T-helper 22 cell (primary cell): ENCODE data around the gene PMS1.
"Not testable (repeated sequence)": the region's sequence is repeated elsewhere in the genome, so short reads cannot be mapped to it uniquely, and the experiment has no call there.

ENCODE experiments used
- DNase-seq: peaks from one replicate; pipeline ENCODE4 v3.0.0-alpha.2; 2020; ENCODE audit warnings: low read depth

The PMS1 gene

DNA sequence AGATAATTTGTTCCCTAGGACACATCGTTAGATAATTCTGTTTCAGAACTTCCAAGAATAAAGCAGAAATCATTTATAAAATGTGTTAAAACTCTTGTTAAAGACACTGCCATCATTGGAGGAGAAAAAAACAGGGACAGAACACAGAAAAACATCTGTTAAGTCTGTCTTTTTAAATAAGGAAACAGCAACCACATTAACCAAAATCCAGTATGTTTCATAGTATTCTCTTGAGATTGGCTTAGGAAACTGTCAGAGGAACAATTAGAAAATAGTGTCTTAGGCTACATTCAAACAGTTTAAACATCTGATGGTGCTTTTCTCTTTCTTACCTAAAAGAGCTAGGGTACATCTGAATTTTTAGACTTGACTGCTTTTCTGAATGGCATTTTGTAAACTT is 81.6 kb downstream of the PMS1 start:
- no peak for DNase-seq

DNA sequence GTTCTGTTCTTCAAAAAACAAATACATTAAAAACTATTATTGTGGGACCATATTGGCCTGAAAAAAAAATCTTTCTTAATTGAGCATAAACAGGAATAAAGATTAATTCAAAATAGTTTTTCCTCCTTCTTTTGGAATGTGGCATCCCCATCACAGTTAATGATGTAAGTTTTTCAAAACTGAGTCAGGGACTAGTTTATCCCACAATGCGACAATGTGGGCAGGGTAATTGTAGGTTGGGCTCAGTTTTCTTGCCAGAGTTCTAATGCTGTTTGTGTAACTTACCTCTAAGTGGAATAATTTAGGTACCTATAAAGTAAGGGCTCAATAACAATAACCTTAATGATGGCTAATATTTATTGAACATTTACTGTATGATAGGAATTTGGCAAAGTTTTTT is 82.0 kb downstream of the PMS1 start:
- no peak for DNase-seq

DNA sequence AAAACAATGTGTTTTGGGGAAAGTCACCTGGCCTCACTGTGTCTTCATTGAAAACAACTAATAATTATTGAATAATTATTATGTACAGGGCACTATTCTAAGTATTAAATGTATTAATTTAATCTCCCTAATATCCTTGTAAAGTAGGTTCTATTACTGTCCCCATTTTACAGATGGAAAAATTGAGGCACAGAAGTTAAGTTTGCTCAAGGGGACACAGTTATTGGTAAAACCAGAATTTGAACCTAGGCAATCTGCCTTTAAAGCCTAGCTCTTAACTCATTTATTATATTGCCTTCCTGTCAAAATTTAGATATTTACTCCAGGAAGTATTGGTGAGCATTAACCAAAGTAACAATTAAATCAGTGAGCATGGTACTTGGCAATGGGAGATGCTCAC is 84.6 kb downstream of the PMS1 start:
- DNase-seq, result no peak

DNA sequence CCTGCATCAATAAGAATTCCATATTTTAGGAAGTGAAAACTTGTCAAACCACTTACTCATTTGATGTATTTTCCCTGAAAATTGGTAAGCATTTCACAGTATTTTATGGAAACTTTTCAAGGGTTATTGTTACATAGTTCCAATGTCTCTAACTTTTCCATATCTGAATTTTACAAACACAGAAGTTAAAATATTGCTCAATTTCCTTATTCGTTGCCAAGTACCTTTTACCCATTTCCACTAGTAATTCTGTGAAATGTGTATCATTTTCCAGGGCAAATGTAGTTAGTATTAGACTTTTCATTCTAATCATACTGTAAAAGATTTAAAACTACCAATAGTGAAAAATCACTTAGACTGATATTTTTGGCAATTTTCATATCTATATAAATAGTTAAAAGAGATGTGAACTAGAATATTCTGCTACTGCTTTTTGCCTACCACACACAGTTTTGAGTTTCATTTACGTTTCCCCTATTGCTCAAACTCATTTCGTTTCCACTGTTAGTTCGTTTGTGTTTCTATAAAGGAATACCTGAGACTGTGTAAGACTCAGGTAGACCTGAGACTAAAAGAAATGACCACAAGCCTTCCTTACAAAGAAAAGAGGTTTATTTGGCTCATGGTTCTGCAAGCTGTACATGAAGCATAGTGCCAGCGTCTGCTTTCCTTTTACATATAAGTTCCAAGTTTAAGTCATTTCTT is 86.3 kb downstream of the PMS1 start:
- DNase-seq, result no peak

DNA sequence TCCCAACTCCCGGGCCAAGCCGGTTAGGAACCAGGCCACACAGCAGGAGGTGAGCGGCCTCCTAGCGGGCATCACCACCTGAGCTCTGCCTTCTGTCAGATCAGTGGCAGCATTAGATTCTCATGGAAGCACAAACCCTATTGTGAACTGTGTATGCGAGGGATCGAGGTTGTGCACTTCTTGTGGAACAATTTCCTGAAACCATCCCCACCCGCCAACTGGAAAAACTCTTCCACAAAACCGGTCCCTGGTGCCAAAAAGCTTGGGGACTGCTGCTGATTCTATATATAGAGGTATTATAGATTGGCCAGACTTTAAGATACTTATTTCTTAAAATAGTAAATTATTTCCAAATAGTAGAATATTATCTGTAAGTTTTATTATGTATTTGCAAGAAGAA is 89.4 kb downstream of the PMS1 start:
- no peak for DNase-seq

DNA sequence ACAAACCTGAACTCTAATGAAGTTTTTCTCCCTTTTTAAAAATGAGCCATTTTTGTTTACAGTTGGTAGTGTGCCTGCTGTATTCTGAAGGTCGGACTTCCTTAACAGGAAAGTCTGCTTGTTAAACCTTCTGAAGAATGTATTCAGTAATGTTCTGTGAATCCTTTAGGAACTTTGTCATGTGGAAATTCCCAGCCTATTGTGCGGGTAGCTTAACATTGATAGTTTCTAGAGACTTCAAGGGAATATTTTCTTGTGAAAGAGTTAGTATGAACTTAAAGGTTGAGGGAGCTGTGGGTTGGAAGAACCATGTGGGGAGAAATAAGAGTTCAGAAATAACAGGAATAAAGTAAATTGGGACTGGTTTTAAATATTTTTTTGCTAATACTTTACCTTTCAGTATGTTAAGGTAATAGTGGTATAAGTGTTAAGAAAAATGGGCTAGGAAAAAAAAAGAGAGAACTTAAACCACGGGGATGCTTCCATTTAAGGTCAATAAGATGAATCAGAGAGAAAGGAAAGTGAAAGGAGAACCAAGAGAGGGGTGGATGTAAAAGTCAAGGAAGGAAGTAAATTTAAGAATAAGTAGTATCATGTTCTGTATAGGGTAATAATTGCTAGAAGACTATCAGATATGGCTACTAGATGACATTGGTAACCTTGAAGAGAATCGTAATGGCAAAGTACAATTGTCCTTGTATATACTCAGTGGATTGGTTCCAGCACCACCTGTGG is 90.5 kb downstream of the PMS1 start:
- no peak for DNase-seq

DNA sequence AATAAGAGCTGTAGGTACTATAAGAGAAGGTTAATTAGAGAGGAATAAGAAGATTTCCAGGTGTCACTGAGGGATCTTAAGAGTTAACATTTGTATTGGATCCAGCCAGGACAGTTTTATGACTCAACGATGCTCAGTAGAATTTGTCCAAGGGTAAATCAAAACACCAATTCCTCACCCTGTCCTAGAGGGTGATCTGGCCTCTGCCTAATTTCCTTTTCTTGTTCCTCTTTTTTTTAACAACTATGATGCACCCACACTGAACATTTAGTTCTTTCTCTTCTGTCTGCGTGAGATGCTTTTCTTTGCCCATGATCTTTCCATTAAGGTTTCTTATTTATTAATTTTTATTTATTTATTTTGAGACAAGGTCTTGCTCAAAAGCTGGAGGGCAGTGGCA is 92.0 kb downstream of the PMS1 start:
- DNase-seq, result no peak

DNA sequence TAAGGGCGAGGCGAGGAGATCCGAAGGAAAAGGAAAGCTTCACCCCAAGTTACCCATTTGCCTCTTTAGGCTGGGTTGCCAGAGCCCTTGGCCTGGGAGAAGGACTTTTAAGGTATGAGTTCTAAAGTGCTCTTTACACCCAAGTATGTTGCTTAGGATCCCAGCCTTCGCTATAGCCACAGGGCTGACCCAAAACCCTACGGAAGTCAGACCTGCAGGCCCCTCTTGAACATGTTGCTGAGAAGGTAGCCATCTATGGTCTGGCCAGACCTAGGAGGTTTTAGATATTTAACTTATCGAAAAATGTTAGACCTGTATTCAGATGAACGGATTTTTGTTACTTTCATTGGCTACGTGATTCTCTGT is 95.4 kb downstream of the PMS1 start:
- no peak for DNase-seq

DNA sequence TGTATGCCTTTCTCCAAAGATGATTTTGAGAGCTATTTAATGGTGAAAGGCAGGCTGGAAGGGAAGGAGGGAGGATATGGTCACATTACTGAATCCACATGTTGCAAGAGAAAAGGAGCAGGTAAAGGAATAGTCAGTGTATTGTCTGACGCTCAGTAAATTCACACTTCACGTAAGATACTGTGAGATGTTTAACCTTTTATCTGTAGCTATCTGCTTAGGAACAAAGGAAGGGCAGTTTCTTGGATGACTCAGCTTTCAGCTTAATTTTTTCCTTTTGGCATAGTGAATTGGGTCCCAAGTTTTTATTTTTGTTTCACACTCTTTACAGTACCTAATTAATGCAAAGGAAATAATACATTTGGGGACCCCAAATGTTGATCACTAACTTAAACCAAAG is 96.2 kb downstream of the PMS1 start:
- DNase-seq, result no peak

DNA sequence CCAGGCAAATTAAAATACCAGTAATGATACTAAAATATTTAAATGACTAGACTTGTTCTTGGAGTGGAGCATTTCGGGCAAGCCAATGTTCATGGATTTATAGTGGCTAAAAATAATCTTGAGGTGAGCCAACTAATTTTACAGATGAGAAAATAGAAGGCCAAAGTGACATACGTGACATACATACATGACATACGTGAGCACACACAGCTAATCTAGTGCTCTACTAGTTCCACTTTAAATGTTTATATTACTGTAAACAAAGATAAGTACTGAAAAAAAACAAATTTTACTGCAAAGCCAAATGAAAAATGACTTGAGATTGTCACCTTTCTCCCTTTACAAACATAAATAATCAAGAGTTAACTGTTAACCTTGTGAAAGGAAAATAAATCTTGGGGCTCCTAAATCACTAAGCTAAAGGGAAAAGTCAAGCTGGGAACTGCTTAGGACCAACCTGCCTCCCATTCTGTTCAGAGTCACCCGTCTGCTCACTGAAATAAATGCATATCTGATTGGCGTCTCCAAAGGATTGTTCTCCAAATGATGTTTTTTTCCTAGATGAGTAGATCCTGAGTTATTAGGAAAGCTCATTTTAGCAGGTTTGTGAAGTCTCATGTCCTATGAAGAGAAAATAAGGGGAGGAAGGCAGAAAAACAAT is 96.7 kb downstream of the PMS1 start:
- DNase-seq, result no peak

DNA sequence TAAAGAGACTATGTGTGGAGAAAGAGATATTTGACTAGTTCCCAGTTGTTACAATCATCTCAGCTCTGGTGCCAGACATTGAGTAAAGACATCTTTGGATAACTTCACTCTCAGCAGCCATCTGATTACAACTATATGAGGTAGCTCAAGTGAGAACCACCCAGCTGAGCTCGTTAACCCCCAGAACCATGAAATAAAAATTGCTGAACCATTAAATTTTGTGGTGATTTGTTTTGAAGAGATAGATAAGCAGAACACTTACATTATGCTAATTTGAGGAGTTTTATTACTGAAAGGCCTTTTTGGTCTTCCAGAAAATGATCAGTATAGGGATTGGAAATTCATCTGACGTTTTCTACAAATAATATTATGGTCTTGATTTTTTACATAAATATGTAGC is 101.1 kb downstream of the PMS1 start:
- no peak for DNase-seq

DNA sequence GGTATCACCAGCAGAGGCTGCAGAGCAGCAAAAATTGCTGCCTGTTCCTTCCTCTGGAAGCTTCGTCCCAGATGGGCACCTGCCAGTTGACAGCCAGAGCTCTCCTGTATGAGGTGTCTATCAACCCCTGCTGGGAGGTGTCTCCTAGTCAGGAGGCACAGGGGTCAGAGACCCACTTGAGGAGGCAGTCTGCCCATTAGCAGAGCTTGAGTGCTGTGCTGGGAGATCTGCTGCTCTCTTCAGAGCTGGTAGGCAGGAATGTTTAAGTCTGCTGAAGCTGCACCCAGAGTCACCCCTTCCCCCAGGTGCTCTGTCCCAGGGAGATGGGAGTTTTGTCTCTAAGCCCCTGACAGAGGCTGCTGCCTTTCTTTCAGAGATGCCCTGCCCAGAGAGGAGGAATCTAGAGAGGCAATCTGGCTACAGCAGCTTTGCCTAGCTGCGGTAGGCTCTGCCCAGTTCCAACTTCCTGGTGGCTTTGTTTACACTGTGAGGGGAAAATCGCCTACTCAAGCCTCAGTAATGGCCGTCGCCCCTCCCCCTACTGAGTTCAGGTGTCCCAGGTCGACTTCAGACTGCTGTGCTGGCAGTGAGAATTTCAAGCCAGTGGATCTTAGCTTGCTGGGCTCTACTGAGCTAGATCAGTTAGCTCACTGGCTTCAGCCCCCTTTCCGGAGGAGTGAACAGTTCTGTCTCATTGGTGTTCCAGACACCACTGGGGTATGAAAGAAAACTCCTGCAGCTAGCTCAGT is 108.5 kb downstream of the PMS1 start:
- not testable (repeated sequence) for DNase-seq

DNA sequence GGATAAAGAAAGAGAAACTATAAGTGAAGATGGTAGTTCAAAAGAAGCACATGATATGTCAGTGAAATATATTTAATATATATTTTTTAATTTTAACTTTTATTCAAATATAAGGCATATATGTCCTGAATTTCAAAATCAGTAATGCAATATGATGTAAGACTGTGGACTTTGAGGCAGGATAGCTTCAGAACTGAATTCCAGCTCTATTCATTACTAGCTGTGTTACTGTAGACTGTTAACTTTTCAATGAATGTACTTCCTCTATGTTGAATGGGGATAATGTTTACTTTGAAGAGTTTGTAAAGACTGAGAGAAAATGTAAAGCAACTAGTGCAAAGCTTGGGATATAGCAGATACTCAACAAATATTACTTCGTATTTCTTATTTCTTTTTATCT is 112.6 kb downstream of the PMS1 start:
- DNase-seq, result no peak

DNA sequence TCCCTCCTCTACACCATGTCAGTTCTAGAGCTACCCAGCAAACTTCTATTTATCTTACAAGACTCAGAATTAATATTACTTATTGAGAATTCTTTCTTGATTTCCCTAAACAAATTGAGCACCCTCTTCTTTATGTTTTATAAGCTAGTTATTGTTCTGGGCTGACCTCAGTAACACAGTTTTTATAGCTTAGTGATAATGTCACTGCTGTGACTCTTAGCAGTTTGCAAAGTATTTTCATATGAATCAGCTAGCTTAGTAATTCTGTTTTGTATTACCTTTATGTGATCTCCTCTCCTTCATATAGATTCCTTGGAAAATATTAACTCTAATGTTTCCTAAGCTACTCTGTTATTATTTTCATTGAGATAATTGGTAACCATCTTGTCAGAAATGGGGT is 114.9 kb downstream of the PMS1 start:
- DNase-seq, result no peak

DNA sequence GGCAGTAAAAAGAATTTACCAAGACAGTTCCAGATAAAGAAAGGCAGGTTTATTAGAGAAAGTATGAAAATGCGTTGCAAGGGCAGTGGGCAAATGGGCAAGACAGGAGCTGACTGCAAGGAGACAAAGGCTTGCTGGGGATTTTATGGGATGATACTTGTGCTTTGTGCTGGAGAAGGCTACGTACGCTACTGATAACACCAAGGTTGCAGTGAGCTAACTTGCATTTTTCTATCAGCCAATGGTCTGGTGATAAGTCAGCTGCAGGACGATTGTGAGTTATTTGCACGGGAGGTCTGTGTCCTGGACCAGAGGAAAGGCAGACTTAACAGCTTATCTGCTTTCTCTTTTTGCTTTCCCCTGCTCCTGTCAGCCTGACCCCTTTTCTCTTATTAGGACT is 116.5 kb downstream of the PMS1 start:
- no peak for DNase-seq

DNA sequence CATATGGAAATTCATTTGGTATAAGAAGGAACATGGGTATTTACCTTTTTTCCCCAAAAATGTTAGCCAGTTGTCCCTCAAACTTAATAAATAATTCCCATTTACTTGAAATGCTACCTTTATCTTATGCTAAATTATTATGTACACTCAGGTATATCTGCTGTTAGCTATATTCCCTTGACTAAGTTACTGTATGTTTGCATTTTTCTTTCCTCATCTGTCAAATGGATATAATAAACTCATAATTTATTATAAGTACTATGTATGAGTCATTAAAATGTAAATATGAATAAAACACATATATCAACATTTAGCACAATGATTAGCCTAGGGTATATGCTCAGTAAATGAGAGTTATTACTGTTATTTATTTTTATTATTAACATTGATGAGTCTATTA is 117.4 kb downstream of the PMS1 start:
- no peak for DNase-seq

DNA sequence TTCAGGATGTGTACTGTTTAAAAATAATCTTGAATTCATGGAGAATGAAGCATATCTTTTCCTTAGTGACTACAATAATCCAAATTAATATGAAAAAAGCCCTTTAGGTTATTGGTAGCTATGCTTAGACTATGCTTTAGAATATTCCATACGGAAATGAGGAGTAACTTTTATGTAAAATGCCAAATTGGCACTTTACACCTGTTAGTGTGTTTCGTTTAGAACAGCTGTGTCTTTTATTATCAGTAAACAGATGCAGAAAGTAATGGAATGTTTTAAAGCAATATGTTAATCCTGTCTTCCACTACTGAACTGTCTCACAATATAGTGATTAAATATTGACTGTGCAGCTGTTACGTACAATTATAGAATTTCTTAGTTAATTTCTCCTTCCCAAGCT is 129.6 kb downstream of the PMS1 start:
- DNase-seq, result no peak

DNA sequence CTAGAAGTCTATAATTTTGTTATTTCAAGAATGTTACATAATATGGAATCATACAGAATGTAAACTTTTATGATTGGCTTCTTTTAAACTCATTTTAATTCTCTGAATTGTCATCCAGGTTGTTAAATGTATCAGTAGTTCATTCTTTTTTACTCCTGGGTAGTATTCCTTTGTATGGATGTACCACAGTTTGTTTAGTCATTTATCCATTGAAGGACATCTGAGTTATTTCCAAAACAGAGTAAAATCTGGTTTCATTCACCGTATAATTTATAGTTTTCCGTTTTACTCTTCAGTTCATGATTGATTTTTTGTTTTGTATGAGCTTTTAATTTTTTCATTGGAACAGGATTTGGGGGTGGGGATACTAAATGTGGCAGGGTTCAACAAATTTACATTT is 132.4 kb downstream of the PMS1 start:
- DNase-seq, result no peak
